Suprapubic skin (tissue), 3 donors: ENCODE results near the gene ACTL6A.

Source experiments
- CTCF ChIP-seq, 2 donors: fragments of 200-600 bp in 1 of 2; fragments of 450-650 bp in 1 of 2; sonication (generic) in 1 of 2; IDR thresholded peaks; one replicate each; pipeline ENCODE4 v1.5.1; 2016 to 2019; ENCODE audit warnings: antibody characterized with exemption in 2 of 2, mild to moderate bottlenecking in 1 of 2, moderate library complexity in 1 of 2
- POLR2A ChIP-seq, 2 donors: fragments of 450-650 bp; IDR thresholded peaks; one replicate each; pipeline ENCODE4 v1.6.1; 2017; ENCODE audit warnings: antibody characterized with exemption in 2 of 2, mild to moderate bottlenecking in 2 of 2, moderate library complexity in 2 of 2

GRCh38 chr3:179542375-179542774 is 20.4 kb upstream of the ACTL6A start:
- no peak for TF ChIP-seq CTCF (IDR thresholded peaks at IDR 0.05)
- TF ChIP-seq POLR2A (IDR thresholded peaks at IDR 0.05), result no peak
